Measurements from ENCODE around the gene CTXN2.

Gene CTXN2

DNA sequence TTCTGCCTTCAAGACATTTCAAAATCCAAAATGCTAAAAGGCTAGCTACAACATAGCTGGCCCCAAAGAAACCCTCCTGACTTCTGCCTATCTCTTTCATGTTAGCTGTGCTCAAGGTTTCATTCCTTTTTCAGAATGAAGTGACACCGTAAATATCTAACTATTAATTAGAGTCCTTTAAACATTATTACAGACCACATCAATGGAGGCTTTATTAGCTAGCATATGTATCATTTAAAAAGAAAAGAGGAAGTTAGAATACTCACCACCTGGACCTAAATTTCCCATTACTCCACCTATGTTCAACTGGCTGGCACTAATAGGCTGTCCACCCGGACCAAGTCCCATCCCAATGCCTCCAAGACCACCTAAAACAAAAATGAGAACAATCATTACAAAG is 37.9 kb upstream of the CTXN2 start:
- CTCF ChIA-PET: no interaction called here
- no peak overlapping the region for H3K4me3 ChIP-seq (ENCODE audit: low read depth, low read length)
- no peak for DNase-seq (ENCODE audit: low read depth, low spot score)
- no peak for TF ChIP-seq CTCF (IDR thresholded peaks at IDR 0.05; ENCODE audit: insufficient read depth, low read length, missing control alignments)
- POLR2A ChIA-PET: no interaction called here

DNA sequence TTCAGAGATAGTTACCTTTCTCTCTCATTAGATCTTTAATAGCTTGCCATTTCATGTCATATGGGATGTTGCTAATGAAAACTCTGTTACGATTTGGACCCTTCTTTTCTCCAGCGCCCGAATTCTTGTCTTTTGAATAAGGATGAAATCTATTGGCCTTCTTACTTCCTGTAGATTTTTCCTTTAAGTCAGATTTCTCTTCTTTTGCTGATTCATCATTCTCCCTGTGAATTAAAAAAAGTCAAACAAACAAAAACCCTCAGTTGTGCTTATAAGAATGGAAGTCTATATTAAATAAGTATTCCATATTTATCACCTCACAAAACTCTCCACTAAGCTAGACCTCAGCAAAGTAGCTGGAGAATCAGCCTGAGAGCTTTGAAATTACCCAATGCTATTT is 22.8 kb upstream of the CTXN2 start:
- ChIA-PET CTCF (no interaction called here), POLR2A (no interaction called here)
- no peak overlapping the region for H3K4me3 ChIP-seq (ENCODE audit: low read depth, low read length)
- TF ChIP-seq CTCF (IDR thresholded peaks at IDR 0.05; ENCODE audit: insufficient read depth, low read length, missing control alignments): no peak
- no peak for DNase-seq (ENCODE audit: low read depth, low spot score)

- TF ChIP-seq CTCF (IDR thresholded peaks at IDR 0.05; ENCODE audit: insufficient read depth, low read length, missing control alignments): no peak
- CTCF ChIA-PET: no interaction called here
- no peak overlapping the region for H3K4me3 ChIP-seq (ENCODE audit: low read depth, low read length)
- POLR2A ChIA-PET: no interaction called here
- no peak for DNase-seq (ENCODE audit: low read depth, low spot score)
These were observed 20.5 kb upstream of the CTXN2 start for GRCh38 chr15:48170981-48171380.

- DNase-seq (ENCODE audit: low read depth, low spot score): no peak
- ChIA-PET POLR2A (no interaction called here), CTCF (no interaction called here)
- no peak for TF ChIP-seq CTCF (IDR thresholded peaks at IDR 0.05; ENCODE audit: insufficient read depth, low read length, missing control alignments)
- no peak overlapping the region for H3K4me3 ChIP-seq (ENCODE audit: low read depth, low read length)
These were observed 16.3 kb upstream of the CTXN2 start for GRCh38 chr15:48175126-48175525.

DNA sequence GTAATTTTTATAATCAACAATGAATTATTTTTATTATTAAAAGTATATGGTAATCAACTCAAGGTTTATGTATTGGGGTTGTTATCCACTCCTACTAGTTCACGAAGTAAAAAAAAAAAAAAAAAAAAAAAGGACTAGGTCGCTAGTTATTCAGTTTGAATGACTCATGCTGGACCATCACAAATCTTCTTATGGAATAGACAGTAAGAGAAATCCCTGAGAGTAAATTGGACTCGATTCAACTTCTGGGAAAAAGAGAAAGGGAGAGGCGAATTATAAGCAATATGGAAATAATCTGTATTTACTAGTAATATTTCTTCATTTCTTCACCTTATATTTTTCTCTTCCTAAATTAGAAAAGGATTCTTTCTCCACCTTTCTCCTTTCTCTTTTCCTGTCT is 15.4 kb upstream of the CTXN2 start:
- POLR2A ChIA-PET: no interaction called here

DNA sequence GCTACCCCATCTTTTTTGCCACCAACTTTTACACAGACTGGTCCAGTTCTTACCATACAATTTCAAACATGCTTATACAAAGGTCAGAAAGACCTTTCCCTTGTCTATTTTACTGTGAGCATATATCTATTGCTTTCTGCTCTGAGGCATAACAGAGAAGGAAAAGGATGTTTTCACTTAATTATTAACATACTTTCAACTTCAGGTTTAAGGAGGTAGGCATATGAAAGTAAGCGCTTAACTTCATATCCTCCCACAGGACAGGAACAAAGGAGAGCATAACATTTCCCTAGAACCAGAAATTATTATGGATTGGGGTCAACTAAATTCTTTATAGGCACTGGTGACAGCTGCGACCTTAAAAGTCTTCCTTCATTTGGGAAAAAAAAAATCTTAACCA is 14.5 kb upstream of the CTXN2 start:
- POLR2A ChIA-PET: no interaction called here
- CTCF ChIA-PET: interaction anchor here (1.3 kb wide), 1 partner anchor 20 kb away, joined by 4 read pairs; no protein-coding TSS in a partner anchor
- TF ChIP-seq CTCF (IDR thresholded peaks at IDR 0.05; ENCODE audit: insufficient read depth, low read length, missing control alignments): no peak

More for the DNA sequence above, 15.4 kb upstream of the CTXN2 start:
- CTCF ChIA-PET: interaction anchor here (1.3 kb wide), 1 partner anchor 20 kb away, joined by 4 read pairs; no protein-coding TSS in a partner anchor
- TF ChIP-seq CTCF (IDR thresholded peaks at IDR 0.05; ENCODE audit: insufficient read depth, low read length, missing control alignments): no peak
- no peak for DNase-seq (ENCODE audit: low read depth, low spot score)
- no peak overlapping the region for H3K4me3 ChIP-seq (ENCODE audit: low read depth, low read length)

More for the DNA sequence above, 14.5 kb upstream of the CTXN2 start:
- no peak for DNase-seq (ENCODE audit: low read depth, low spot score)
- H3K4me3 ChIP-seq (ENCODE audit: low read depth, low read length): 0 out of 2 replicates have a peak overlapping the region, but pooled peaks have one; percentile 61
